Common myeloid progenitor, CD34-positive (primary cell): ENCODE results near the gene KIF19.
A peak's percentile ranks its signal among the peaks of the same experiment; 100 is the strongest.

Experiments
- CTCF ChIA-PET: fragments of 350-600 bp; sonication (Branson Sonifier 250); formaldehyde crosslinking; loops from one replicate; lab custom pipeline; 2021; ENCODE audit warnings: antibody characterized with exemption; lab: Charles Lee
- POLR2A ChIA-PET: fragments of 350-600 bp; sonication (Branson Sonifier 250); formaldehyde crosslinking; loops from one replicate; lab custom pipeline; 2021; ENCODE audit warnings: antibody characterized with exemption; lab: Charles Lee
- DNase-seq, 3 donors: peaks; one replicate each; pipeline versions ENCODE4 v3.0.0 to v3.0.0-alpha.2; 2013
- H3K27ac ChIP-seq, 2 experiments: 1 replicate in 1 of 2; 2 replicates in 1 of 2; pipeline ENCODE4 v1.7.0; 2013; ENCODE audit warnings: inconsistent platforms in 2 of 2, low read length in 2 of 2, mild to moderate bottlenecking in 2 of 2, low read depth in 1 of 2, moderate library complexity in 1 of 2; ENCODE audit not compliant: severe bottlenecking in 2 of 2, insufficient read depth in 1 of 2, poor library complexity in 1 of 2
- H3K27me3 ChIP-seq, 5 experiments: replicated peaks in 2 of 5; 1 replicate in 3 of 5; 2 replicates in 2 of 5; pipeline versions ENCODE4 v1.6.1 to v1.7.0; 2013; ENCODE audit warnings: low read length in 4 of 5, mild to moderate bottlenecking in 2 of 5, moderate library complexity in 2 of 5, inconsistent platforms in 1 of 5; ENCODE audit not compliant: insufficient read depth in 5 of 5, control insufficient read depth in 4 of 5
- H3K36me3 ChIP-seq, 4 experiments: 1 replicate in 2 of 4; 2 replicates in 2 of 4; pipeline versions ENCODE4 v1.6.1 to v1.7.0; 2013; ENCODE audit warnings: low read length in 3 of 4, control low read depth in 1 of 4, mild to moderate bottlenecking in 1 of 4; ENCODE audit not compliant: control insufficient read depth in 4 of 4, insufficient read depth in 4 of 4
- H3K4me1 ChIP-seq, 4 experiments: 1 replicate in 3 of 4; 2 replicates in 1 of 4; pipeline versions ENCODE4 v1.6.1 to v1.7.1; 2013; ENCODE audit warnings: low read length in 3 of 4, mild to moderate bottlenecking in 3 of 4, control low read depth in 1 of 4, inconsistent platforms in 1 of 4, moderate library complexity in 1 of 4; ENCODE audit not compliant: control insufficient read depth in 4 of 4, insufficient read depth in 4 of 4; ENCODE audit errors: control extremely low read depth in 1 of 4
- H3K4me3 ChIP-seq, 7 experiments: 1 replicate in 4 of 7; 2 replicates in 3 of 7; pipeline versions ENCODE4 v1.5.1 to v1.7.0; 2013; ENCODE audit warnings: mild to moderate bottlenecking in 7 of 7, low read length in 6 of 7, moderate library complexity in 6 of 7, inconsistent platforms in 2 of 7, low read depth in 2 of 7, control low read depth in 1 of 7; ENCODE audit not compliant: insufficient read depth in 4 of 7, control insufficient read depth in 1 of 7; ENCODE audit errors: extremely low read depth in 1 of 7
- H3K9me3 ChIP-seq, 5 experiments: 1 replicate in 4 of 5; 2 replicates in 1 of 5; pipeline versions ENCODE4 v1.6.1 to v1.7.1; 2013; ENCODE audit warnings: low read length in 4 of 5, mild to moderate bottlenecking in 2 of 5, inconsistent platforms in 1 of 5, low read depth in 1 of 5, moderate library complexity in 1 of 5; ENCODE audit not compliant: control insufficient read depth in 4 of 5, insufficient read depth in 2 of 5; ENCODE audit errors: control extremely low read depth in 1 of 5
- WGBS: methylation state at CpG from one replicate; pipeline ENCODE4 v1.1.5; 2013; ENCODE audit not compliant: insufficient coverage; 5-methylcytosine and 5-hydroxymethylcytosine counted together

KIF19 gene

GRCh38 chr17:74343526-74344284 is 17.7 kb downstream of the KIF19 start:
- Histone ChIP-seq H3K9me3 (no peaks in the 10 kb centered on the region), H3K4me1 (no peaks in the 10 kb centered on the region), H3K36me3 (no peaks in the 10 kb centered on the region), H3K4me3 (no peak overlapping the region), H3K27ac (no peak overlapping the region), H3K27me3 (peaks cover 0 to 10% (median 0%) of the 10 kb centered on the region in 5 experiments)
- ChIA-PET CTCF (interaction anchor here (1.0 to 1.3 kb wide), 3 partner anchors 9 to 259 kb away, joined by 3 read pairs; no protein-coding TSS in a partner anchor), POLR2A (no interaction called here)
- 85% methylated on average over 7 of the region's 9 CpGs for WGBS
- no peak for DNase-seq

- DNase-seq: no peak
- H3K36me3 ChIP-seq: no peaks in the 10 kb centered on the region
- H3K27me3 ChIP-seq: peaks cover 0 to 10% (median 2%) of the 10 kb centered on the region in 5 experiments
- no peak overlapping the region for H3K4me3 ChIP-seq
- 97% methylated on average over 17 of the region's 21 CpGs for WGBS
- no peaks in the 10 kb centered on the region for H3K4me1 ChIP-seq
- H3K9me3 ChIP-seq: no peaks in the 10 kb centered on the region
- no peak overlapping the region for H3K27ac ChIP-seq
- CTCF ChIA-PET: interaction anchor here (1.0 to 1.5 kb wide), 3 partner anchors 13 to 258 kb away, joined by 3 to 5 read pairs (median 3); partner anchors contain the start of gene BTBD17
- POLR2A ChIA-PET: no interaction called here
Observed at GRCh38 chr17:74344658-74345057, 18.6 kb downstream of the KIF19 start.

- no peaks in the 10 kb centered on the region for H3K36me3 ChIP-seq
- no peaks in the 10 kb centered on the region for H3K4me1 ChIP-seq
- DNase-seq: peak in 1 of 3 donors; percentile 49
- CTCF ChIA-PET: interaction anchor here (0.9 to 18.8 kb wide), 6 partner anchors 14 to 49 kb away, joined by 3 to 185 read pairs (median 4); partner anchors contain the start of gene BTBD17
- no peak overlapping the region for H3K4me3 ChIP-seq
- no peaks in the 10 kb centered on the region for H3K9me3 ChIP-seq
- 90% methylated on average over 9 of the region's 13 CpGs for WGBS
- POLR2A ChIA-PET: no interaction called here
- H3K27ac ChIP-seq: no peak overlapping the region
- peaks cover 0 to 14% (median 6%) of the 10 kb centered on the region in 5 experiments for H3K27me3 ChIP-seq
Observed at GRCh38 chr17:74345433-74346241, 19.6 kb downstream of the KIF19 start.

- POLR2A ChIA-PET: no interaction called here
- no peak for DNase-seq
- Histone ChIP-seq H3K4me3 (no peak overlapping the region), H3K9me3 (no peaks in the 10 kb centered on the region), H3K27ac (no peak overlapping the region), H3K4me1 (peaks cover 0 to 7% (median 3%) of the 10 kb centered on the region in 4 experiments), H3K27me3 (peaks cover 0 to 31% (median 22%) of the 10 kb centered on the region in 5 experiments), H3K36me3 (no peaks in the 10 kb centered on the region)
- 88% methylated on average over 11 of the region's 14 CpGs for WGBS
- CTCF ChIA-PET: interaction anchor here (0.9 to 18.8 kb wide), 5 partner anchors 9 to 47 kb away, joined by 3 to 185 read pairs (median 5); no protein-coding TSS in a partner anchor
Observed at GRCh38 chr17:74347646-74348045, 21.6 kb downstream of the KIF19 start.

- H3K4me1 ChIP-seq: peaks cover 0 to 11% (median 5%) of the 10 kb centered on the region in 4 experiments
- POLR2A ChIA-PET: no interaction called here
- H3K36me3 ChIP-seq: no peaks in the 10 kb centered on the region
- H3K4me3 ChIP-seq: no peak overlapping the region
- WGBS: 88% methylated on average over 19 of the region's 19 CpGs
- CTCF ChIA-PET: interaction anchor here (0.9 to 18.8 kb wide), 5 partner anchors 9 to 43 kb away, joined by 3 to 185 read pairs (median 3); partner anchors contain the start of gene BTBD17
- no peaks in the 10 kb centered on the region for H3K9me3 ChIP-seq
- H3K27me3 ChIP-seq: peaks cover 0 to 44% (median 26%) of the 10 kb centered on the region in 5 experiments
- no peak for DNase-seq
- no peak overlapping the region for H3K27ac ChIP-seq
Observed at GRCh38 chr17:74349120-74349519, 23.1 kb downstream of the KIF19 start.

DNA sequence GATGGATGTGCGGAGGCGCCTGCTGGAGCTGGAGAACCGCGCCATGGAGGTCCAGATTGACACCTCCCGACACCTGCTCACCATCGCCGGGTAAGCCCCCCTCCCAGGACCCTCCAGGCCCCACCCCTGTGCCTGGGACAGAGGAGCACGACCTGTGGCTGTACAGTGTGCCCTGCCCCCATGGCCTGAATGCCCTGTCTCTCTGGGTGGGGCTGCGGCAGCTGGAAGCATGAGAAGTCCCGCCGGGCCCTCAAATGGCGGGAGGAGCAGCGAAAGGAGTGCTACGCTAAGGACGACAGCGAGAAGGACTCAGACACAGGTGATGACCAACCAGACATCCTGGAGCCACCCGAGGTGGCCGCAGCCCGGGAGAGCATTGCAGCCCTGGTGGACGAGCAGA is 24.5 kb downstream of the KIF19 start:
- H3K4me1 ChIP-seq: peaks cover 0 to 14% (median 7%) of the 10 kb centered on the region in 4 experiments
- peaks cover 0 to 58% (median 26%) of the 10 kb centered on the region in 5 experiments for H3K27me3 ChIP-seq
- ChIA-PET CTCF (interaction anchor here (1.2 to 18.8 kb wide), 6 partner anchors 12 to 50 kb away, joined by 3 to 185 read pairs (median 19); partner anchors contain the start of genes BTBD17 and GPR142), POLR2A (interaction anchor here (0.7 kb wide), 1 partner anchor 820 kb away, joined by 5 read pairs; no protein-coding TSS in a partner anchor)
- 92% methylated on average over 20 of the region's 20 CpGs for WGBS
- H3K9me3 ChIP-seq: no peaks in the 10 kb centered on the region
- H3K4me3 ChIP-seq: no peak overlapping the region
- H3K36me3 ChIP-seq: no peaks in the 10 kb centered on the region
- H3K27ac ChIP-seq: no peak overlapping the region
- DNase-seq: no peak
